GM23248 (cell line): ENCODE measurements around the gene TFRC. TPM values are rescaled to one million over a fixed set of nuclear protein-coding genes. Genes with fewer than 3 reads are reported as not detected.

Source experiments
- DNase-seq: peaks from one replicate; pipeline ENCODE4 v3.0.0-alpha.2; 2015
- H2AFZ ChIP-seq: fragments of 200-600 bp; sonication (generic); 2 replicates; pipeline ENCODE4 v1.6.1; 2016; ENCODE audit warnings: antibody characterized with exemption
- H3F3A ChIP-seq: fragments of 200-600 bp; sonication (generic); 2 replicates; pipeline ENCODE4 v1.6.1; 2016; ENCODE audit warnings: mild to moderate bottlenecking, antibody characterized with exemption, mixed run types; ENCODE audit not compliant: insufficient read depth
- H3K27ac ChIP-seq: fragments of 200-600 bp; sonication (generic); 2 replicates; pipeline ENCODE4 v1.5.1; 2016; ENCODE audit warnings: mild to moderate bottlenecking
- H3K27me3 ChIP-seq: fragments of 200-600 bp; sonication (generic); replicated peaks from 2 replicates; pipeline ENCODE4 v1.6.1; 2016; ENCODE audit warnings: mild to moderate bottlenecking; ENCODE audit not compliant: insufficient read depth
- H3K36me3 ChIP-seq: fragments of 200-600 bp; sonication (generic); 2 replicates; pipeline ENCODE4 v1.6.1; 2016; ENCODE audit warnings: low read depth, mild to moderate bottlenecking
- H3K4me1 ChIP-seq: fragments of 200-600 bp; sonication (generic); 2 replicates; pipeline ENCODE4 v1.6.1; 2016; ENCODE audit warnings: mild to moderate bottlenecking; ENCODE audit not compliant: insufficient read depth
- H3K4me2 ChIP-seq: fragments of 200-600 bp; sonication (generic); one replicate; pipeline ENCODE4 v1.6.1; 2016; ENCODE audit warnings: mild to moderate bottlenecking; ENCODE audit not compliant: unreplicated experiment
- H3K4me3 ChIP-seq: fragments of 200-600 bp; sonication (generic); 2 replicates; pipeline ENCODE4 v1.5.1; 2016; ENCODE audit warnings: mild to moderate bottlenecking
- H3K79me2 ChIP-seq: fragments of 200-600 bp; sonication (generic); 2 replicates; pipeline ENCODE4 v1.6.1; 2016; ENCODE audit warnings: mild to moderate bottlenecking; ENCODE audit not compliant: insufficient read depth
- H3K9ac ChIP-seq: fragments of 200-600 bp; sonication (generic); 2 replicates; pipeline ENCODE4 v1.6.1; 2016; ENCODE audit warnings: mild to moderate bottlenecking
- H3K9me2 ChIP-seq: fragments of 200-600 bp; sonication (generic); 2 replicates; pipeline ENCODE4 v1.6.1; 2016; ENCODE audit warnings: mixed run types, mild to moderate bottlenecking, moderate library complexity; ENCODE audit not compliant: insufficient read depth
- H3K9me3 ChIP-seq: fragments of 200-600 bp; sonication (generic); one replicate; pipeline ENCODE4 v1.6.1; 2017; ENCODE audit warnings: low read depth
- H4K20me1 ChIP-seq: fragments of 200-600 bp; sonication (generic); 2 replicates; pipeline ENCODE4 v1.6.0; 2016; ENCODE audit not compliant: insufficient read depth
- EZH2 ChIP-seq: fragments of 200-600 bp; sonication (generic); IDR thresholded peaks from 2 replicates; pipeline ENCODE4 v1.6.1; 2018; ENCODE audit warnings: antibody characterized with exemption, mild to moderate bottlenecking; ENCODE audit not compliant: insufficient read depth, poor library complexity, severe bottlenecking
- EZH2phosphoT487 ChIP-seq: fragments of 200-600 bp; sonication (generic); IDR thresholded peaks from 2 replicates; pipeline ENCODE4 v1.6.1; 2018; ENCODE audit warnings: antibody characterized with exemption, moderate library complexity, mild to moderate bottlenecking, low read depth; ENCODE audit not compliant: insufficient read depth
- WGBS, 2 experiments: methylation state at CpG; one replicate each; pipeline ENCODE4 v1.1.6; 2015 to 2017; ENCODE audit warnings: low lambda C conversion rate in 2 of 2, low coverage in 1 of 2; ENCODE audit errors: missing lambda C conversion rate in 2 of 2; 5-methylcytosine and 5-hydroxymethylcytosine counted together
- in situ Hi-C: fragments of 300-500 bp; cut with MboI; formaldehyde crosslinking; loops from 2 replicates; pipeline ENCODE4 v1.15.0; 2020
- polyA plus RNA-seq: library from polyadenylated mRNA; unstranded; fragments of >200 nt; fragmentation: Nextera tagmentation; extraction: Ambion mirVana; gene quantifications from 2 replicates; pipeline ENCODE4 v1.2.1, GENCODE V29; 2016
- total RNA-seq: library from RNA; depleted of rRNA; stranded (reverse); fragments of >200 nt; shearing (Covaris generic); gene quantifications from 2 replicates; pipeline ENCODE4 v1.2.3, GENCODE V29; 2014

The TFRC gene
- total and polyA plus RNA-seq, 2 experiments from 2014 or later, result 64.1 to 107 TPM

DNA sequence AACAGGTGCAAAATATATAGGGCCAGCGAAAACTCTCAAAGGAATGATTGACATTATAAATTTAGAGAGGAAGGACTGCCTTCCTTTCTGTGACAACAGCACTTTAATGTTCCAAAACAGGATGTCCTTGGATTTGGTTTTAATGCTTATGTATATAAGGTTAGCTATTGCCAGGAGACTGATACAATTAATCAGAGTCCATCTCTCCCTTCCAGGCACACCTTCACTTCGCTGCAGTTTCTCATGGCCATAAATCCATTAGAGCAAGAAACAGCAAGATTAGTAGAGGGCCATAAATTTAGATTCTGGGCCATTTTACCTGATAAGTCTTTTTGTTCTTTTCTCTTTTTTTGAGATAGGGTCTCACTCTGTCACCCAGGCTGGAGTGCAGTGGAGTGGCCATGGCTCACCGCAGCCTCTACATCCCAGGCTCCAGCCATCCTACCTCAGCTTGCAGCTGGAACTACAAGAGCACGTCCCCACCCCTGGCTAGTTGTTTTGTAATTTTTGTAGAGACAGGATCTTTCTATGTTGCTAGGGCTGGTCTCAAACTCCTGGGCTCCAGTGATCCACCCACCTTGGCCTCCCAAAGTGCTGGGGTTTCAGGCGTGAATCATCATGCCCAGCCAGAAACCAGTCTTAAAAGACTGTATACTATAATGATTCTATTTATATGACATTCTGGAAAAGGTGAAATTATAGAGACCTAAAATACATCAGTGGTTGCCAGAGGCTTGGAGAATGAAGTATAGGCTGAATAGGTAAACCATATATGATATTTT is 15.7 kb upstream of the TFRC start:
- Histone ChIP-seq H2AFZ (no peak overlapping the region), H3K9ac (no peak overlapping the region), H3K4me3 (no peak overlapping the region), H3K9me3 (no peaks in the 10 kb centered on the region), H3K79me2 (no peaks in the 10 kb centered on the region), H3K9me2 (no peaks in the 10 kb centered on the region), H3K27ac (no peak overlapping the region), H3K4me2 (no peak overlapping the region), H3F3A (no peaks in the 10 kb centered on the region), H3K27me3 (peaks cover 6% of the 10 kb centered on the region), H4K20me1 (no peaks in the 10 kb centered on the region), H3K4me1 (no peaks in the 10 kb centered on the region), H3K36me3 (no peaks in the 10 kb centered on the region)
- in situ Hi-C loops, result no loop called here
- DNase-seq, result no peak
- WGBS, 2 experiments, result 47 to 56% methylated on average over 5 of the region's 5 CpGs
- no peak for TF ChIP-seq EZH2
- no peak for TF ChIP-seq EZH2phosphoT487

DNA sequence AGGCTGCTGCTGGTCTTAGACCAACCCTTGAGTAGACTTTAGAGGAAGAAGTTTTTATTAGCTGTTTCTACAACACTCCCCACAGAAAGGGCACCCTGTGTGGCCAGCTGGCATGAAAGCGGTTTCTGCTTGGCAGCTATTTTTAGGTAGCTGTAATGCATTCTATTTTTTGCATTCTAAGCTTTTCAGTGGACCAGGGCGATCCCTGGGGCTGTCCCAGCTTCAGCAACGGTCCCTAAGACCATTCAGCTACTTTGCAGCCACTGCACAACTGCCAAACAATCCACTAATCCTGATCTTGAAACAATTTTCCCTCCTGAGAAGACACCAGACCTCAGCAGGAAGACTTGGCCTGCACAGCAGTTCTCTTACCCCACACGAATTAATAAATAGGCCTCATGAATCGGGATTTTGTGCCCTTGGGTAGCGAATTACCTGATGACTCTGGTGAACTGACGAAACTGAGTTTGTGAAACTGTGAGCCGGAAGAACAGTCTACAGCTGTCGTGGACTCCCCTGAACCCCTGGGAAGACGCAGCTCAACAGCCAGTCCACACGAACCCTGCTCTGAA is 14.6 kb upstream of the TFRC start:
- Histone ChIP-seq H4K20me1 (no peaks in the 10 kb centered on the region), H3K4me1 (no peaks in the 10 kb centered on the region), H3K27me3 (peaks cover 6% of the 10 kb centered on the region), H3K9me3 (no peaks in the 10 kb centered on the region), H3K9ac (no peak overlapping the region), H3K27ac (no peak overlapping the region), H3K79me2 (no peaks in the 10 kb centered on the region), H3K4me3 (no peak overlapping the region), H3F3A (no peaks in the 10 kb centered on the region), H3K36me3 (no peaks in the 10 kb centered on the region), H3K4me2 (no peak overlapping the region), H3K9me2 (no peaks in the 10 kb centered on the region), H2AFZ (no peak overlapping the region)
- WGBS, 2 experiments, result 32 to 38% methylated on average over 11 of the region's 11 CpGs
- TF ChIP-seq EZH2 (no peak), EZH2phosphoT487 (no peak)
- in situ Hi-C loops, result no loop called here
- DNase-seq, result peak; percentile 8

DNA sequence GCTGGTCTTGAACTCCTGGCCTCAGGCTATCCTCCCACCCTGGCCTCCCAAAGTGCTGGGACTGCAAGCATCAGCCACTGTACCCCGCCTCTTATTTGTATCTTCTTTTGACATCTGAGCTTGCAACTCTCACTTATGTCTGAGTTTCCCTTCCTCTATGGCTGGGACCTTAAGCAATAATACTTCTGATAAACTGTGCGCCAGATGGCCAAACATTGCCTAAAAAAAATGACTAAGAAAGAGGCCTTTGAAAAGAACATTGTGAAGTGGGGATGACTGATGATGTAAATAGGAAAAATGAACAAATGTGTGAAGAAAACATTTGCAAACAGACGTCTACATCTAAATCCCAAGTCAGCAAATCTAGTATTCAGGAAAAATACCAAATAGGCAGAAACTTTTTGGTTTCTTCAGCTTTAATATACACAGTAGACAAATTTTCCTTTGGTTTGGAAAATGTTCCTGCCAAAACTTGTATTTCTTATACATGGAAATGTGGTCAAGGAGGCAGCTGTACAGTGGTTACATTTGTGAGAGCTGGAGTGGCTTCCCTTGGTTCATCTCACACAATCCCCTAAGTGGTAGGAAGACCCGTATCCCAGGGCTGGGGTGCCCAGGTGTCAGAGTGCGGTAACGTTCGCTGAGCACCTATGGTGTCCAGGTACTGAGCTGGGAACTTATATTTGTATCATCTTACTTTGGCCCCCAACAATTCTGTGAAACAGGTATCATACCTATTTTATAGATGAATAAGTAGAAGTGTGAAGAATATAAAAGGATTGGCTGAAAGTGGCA is 11.6 kb upstream of the TFRC start:
- Histone ChIP-seq H3K4me2 (no peak overlapping the region), H3K4me3 (no peak overlapping the region), H3K9me2 (no peaks in the 10 kb centered on the region), H3F3A (no peaks in the 10 kb centered on the region), H3K27ac (no peak overlapping the region), H4K20me1 (no peaks in the 10 kb centered on the region), H3K36me3 (no peaks in the 10 kb centered on the region), H3K79me2 (no peaks in the 10 kb centered on the region), H3K4me1 (no peaks in the 10 kb centered on the region), H2AFZ (no peak overlapping the region), H3K9me3 (no peaks in the 10 kb centered on the region), H3K27me3 (peaks cover 6% of the 10 kb centered on the region), H3K9ac (no peak overlapping the region)
- no peak for DNase-seq
- in situ Hi-C loops, result no loop called here
- 47 to 53% methylated on average over 7 of the region's 7 CpGs for WGBS, 2 experiments
- TF ChIP-seq EZH2, result no peak
- TF ChIP-seq EZH2phosphoT487, result no peak

DNA sequence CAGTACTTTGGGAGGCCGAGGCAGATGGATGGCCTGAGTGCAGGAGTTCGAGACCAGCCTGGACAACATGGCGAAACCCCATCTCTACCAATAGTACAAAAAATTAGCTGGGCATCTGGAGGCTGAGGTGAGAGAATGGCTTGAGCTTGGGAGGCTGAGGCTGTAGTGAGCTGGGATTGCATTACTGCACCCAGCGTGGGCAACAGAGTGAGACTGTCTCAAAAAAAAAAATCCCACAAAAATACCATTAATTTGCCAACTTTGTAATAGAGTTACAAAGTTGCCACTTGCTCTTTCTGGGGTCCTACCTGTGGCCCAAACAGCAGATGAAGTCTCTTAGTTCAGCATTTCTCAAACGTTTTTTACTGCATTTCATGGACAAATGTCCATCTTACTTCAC is 6.0 kb upstream of the TFRC start:
- H3F3A ChIP-seq, result no peaks in the 10 kb centered on the region
- no peak overlapping the region for H3K9ac ChIP-seq
- no peaks in the 10 kb centered on the region for H3K27me3 ChIP-seq
- no peak overlapping the region for H3K27ac ChIP-seq
- H3K79me2 ChIP-seq, result no peaks in the 10 kb centered on the region
- WGBS, 2 experiments, result 64 to 66% methylated on average over 5 of the region's 5 CpGs
- H3K36me3 ChIP-seq, result no peaks in the 10 kb centered on the region
- TF ChIP-seq EZH2, result no peak
- no peak for TF ChIP-seq EZH2phosphoT487
- DNase-seq, result no peak
- no peak overlapping the region for H2AFZ ChIP-seq
- no peaks in the 10 kb centered on the region for H3K9me3 ChIP-seq
- H3K4me3 ChIP-seq, result no peak overlapping the region
- no peaks in the 10 kb centered on the region for H4K20me1 ChIP-seq
- in situ Hi-C loops, result no loop called here
- no peaks in the 10 kb centered on the region for H3K9me2 ChIP-seq
- H3K4me1 ChIP-seq, result no peaks in the 10 kb centered on the region
- no peak overlapping the region for H3K4me2 ChIP-seq
